GM12872 (cell line): ENCODE measurements around the gene EPRS1.
A peak's percentile ranks its signal among the peaks of the same experiment; 100 is the strongest.

Experiments
- TF ChIP-seq, protein P1 (sequence below): IDR thresholded peaks from 3 replicates; pipeline ENCODE4 v1.5.1; 2011; ENCODE audit warnings: low read depth, mild to moderate bottlenecking, low read length, moderate library complexity; ENCODE audit not compliant: insufficient read depth

Gene EPRS1

DNA sequence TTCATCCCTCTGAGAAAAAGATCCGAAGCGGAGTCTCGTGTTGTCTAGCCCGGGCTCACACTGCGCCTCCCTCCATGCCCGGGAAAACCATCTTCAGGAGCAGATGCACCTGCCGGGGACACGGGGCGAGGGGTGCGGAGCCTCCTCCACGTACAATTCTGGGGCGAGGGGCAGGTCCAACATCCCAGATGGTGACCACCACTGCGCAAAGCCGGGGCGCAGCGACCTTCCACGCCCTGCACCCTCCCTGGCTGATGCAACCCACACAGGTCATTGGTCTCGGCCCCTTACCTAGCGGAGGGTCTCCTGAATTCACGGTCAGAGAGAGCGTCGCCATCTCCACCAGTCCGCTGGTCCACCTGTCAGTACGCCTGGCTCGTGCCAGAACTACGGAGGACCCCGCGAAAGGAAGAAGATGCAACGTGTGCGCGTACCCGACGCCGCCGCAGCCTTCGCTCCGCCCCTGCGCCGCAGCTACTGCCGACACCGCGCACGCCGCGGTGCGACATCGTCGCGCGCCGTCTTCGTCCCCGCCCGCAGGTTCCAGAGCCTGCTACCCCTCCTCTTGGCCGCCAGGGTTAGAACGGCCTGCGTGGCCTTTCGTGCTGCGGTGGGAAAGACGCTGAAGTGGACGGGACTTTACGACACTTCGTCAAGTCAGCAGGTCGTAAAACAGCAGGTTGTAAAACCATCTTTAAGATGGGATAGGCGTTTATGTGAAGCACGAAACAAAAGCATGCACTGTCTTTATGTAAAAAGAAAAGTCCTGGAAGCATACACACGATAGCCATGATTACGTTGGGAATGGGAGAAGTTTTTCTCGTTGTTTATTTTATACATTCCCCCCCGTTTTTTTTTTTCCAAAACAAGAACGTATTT is at the start of gene EPRS1:
TSS of gene EPRS1 (minus strand) at position 454 of the 879 bp plus-strand sequence. CDS start at position 337, 117 bp downstream.
- TF ChIP-seq, protein P1, sequence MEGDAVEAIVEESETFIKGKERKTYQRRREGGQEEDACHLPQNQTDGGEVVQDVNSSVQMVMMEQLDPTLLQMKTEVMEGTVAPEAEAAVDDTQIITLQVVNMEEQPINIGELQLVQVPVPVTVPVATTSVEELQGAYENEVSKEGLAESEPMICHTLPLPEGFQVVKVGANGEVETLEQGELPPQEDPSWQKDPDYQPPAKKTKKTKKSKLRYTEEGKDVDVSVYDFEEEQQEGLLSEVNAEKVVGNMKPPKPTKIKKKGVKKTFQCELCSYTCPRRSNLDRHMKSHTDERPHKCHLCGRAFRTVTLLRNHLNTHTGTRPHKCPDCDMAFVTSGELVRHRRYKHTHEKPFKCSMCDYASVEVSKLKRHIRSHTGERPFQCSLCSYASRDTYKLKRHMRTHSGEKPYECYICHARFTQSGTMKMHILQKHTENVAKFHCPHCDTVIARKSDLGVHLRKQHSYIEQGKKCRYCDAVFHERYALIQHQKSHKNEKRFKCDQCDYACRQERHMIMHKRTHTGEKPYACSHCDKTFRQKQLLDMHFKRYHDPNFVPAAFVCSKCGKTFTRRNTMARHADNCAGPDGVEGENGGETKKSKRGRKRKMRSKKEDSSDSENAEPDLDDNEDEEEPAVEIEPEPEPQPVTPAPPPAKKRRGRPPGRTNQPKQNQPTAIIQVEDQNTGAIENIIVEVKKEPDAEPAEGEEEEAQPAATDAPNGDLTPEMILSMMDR = peak; percentile 71

DNA sequence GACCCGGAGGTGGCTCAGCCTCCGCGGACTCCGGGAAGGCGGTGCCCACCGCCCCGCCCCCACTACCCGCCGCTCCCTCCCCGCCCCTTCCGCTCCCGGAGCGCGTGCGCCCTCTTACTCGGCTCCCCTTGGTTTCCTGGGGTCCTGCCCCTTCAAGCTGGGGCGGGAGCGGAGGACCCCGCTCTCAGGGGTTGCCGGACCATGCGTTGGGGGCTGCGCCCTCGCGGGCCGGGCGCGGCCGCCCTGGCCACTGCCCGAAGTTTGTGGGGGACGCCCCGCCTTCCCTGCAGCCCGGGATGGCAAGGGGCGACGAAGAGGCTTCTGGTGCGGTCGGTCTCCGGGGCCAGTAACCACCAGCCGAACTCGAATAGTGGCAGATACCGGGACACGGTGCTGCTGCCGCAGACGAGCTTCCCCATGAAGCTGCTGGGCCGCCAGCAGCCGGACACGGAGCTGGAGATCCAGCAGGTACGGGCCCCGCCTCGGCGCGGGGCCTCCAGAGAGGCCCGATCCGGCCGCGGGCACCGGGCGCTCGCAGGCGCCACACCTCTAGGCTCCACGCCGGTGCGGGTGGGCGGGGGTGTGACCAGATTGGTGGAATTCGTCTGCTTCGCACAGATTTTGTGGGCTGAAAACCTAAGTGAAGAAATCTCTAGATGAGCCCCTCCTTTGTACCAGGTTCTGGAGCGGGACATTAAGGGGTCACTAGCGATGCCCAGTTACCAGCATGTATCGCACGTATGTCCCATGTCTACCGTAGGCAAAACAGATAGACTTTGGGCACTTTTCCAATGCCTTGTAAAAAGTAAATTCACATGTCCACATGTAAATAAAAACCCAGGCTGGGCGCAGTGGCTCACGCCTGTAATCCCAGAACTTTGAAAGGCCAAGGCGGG is 48.0 kb upstream of the EPRS1 start, which contains the start of gene IARS2:
TSS of gene IARS2 (plus strand) at position 117 of the 896 bp plus-strand sequence. CDS start at position 202, 85 bp downstream.
- TF ChIP-seq, protein P1 = no peak

DNA sequence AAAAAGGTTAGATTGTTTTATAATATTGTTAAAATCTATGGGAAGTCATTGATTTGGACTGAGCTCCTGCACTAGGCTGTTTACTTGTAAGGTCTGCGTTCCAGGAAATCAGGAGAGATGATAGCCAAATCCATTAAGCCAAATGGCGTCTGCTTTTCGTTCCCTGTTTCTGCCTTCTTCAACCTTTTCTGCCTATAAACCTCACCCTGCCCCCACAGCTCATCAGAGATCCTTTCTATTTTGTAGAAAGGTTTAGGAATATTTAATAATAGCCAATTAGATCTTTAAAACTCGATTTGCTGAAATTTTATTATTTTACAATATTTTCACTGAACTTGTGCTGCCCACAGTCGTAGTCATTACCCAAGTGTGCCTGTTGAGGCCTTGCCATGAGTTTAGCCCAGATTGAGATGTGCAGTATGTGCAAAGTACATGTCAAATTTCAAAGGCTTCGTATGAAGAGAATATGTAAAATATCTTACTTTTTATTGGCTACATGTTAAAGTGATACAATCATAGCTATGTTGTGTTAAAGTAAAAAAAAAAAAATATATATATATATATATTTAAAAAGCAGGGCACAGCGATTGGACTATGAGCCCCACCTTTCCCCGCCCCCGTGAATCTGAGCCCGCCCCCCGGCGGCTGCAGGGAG is 47.2 kb upstream of the EPRS1 start:
- TF ChIP-seq, protein P1 = no peak

DNA sequence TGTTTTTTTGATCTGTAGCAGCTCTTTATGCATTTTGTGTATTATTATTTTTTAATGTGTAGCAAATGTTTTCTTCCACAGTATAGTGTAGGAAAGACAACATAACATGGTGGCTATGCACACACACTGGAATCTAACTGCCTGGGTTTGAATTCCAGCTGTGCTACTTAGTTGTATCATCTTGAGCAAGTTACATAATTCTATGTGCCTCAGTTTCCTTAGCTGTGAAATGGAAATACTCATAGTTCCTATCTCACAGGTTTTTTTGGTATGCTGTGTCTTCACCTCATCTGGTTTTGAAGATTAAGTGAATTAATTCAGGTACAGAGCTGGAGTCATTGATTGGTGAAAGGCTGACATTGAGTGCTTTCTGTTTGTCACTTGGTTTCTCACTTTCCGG is 46.4 kb upstream of the EPRS1 start:
- TF ChIP-seq, protein P1 = no peak

DNA sequence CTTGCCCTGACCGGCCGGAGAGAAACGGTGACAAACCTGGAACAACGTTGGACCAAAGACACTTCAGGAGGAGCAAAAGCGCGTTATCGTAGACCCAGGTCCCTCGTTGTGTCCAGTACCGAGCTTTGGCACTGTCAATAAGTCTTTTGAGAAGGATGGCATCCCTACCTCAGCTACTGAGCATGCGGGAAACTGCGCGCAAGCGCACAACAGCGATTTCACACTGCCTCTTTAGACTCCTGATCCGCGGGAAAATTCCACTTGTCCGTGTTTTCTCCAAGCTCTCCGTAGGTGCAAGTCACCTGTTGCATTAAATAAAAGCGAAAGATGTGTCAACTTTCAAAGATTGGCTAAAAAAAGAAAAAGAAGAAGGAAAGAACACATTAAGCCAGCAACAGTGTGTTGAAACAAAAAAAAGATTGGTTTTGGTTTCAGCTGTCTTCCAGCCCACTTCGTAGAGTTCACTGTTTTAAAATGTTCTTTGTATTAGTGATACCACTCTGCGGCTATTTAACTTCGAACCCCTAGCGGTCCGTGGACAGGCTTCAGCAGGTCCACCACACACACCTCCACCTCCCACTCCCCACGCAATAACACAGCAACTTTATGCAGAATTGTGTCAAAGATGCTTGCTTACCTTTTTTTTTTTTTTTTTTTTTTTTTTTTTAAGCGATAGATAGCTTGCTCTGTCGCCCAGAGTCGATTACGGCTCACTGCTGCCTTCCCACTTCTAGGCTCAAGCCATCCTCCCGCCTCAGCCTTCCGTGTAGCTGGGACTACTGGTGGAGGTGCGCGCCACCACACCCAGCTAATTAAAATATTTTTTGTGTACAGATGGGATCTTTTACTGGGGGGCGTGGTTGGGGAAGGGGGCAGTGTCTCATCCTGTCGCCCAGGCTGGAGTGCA is 43.6 kb upstream of the EPRS1 start, which contains the start of gene BPNT1:
TSS of gene BPNT1 (minus strand) at position 139 of the 907 bp plus-strand sequence. CDS start 9,942 bp downstream, outside the sequence.
- TF ChIP-seq, protein P1 = peak; percentile 21; the same call in 1 of the 3 replicates

DNA sequence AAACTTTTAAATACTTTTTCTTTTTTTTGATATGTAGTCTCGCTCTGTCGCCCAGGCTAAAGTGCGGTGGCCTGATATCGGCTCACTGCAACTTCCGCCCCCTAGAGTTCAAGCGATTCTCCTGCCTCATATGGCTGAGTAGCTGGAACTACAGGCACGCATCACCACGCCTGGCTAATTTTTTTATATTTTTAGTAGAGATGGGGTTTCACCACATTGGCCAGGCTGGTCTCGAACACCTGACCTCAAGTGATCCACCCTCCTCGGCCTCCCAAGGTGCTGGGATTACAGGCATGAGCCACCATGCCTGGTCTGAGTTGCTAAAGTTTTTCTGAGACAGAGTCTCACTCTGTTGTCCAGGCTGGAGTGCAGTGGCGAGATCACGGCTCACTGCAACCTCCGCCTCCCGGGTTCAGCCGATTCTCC is 40.0 kb upstream of the EPRS1 start:
- TF ChIP-seq, protein P1 = peak; percentile 62
